Neural cell (in vitro differentiated cells): ENCODE results near the gene ZNF672. TPM values are rescaled to one million over a fixed set of nuclear protein-coding genes. Genes with fewer than 3 reads are reported as not detected.
A peak's percentile ranks its signal among the peaks of the same experiment; 100 is the strongest.

Experiments used
- H2AFZ ChIP-seq: fragments of 200-600, 300-800 bp; sonication (generic), shearing (Covaris generic); 2 replicates; pipeline ENCODE4 v1.6.0; 2014; ENCODE audit warnings: low read depth, mild to moderate bottlenecking, antibody characterized with exemption, low read length, moderate library complexity
- H3F3A ChIP-seq: fragments of 200-600 bp; shearing (Covaris generic); 2 replicates; pipeline ENCODE4 v1.6.1; 2016; ENCODE audit warnings: mild to moderate bottlenecking, moderate library complexity, mixed read lengths, antibody characterized with exemption, low read length; ENCODE audit not compliant: insufficient read depth, poor library complexity, severe bottlenecking
- H3K27ac ChIP-seq: fragments of 200-600, 300-800 bp; sonication (generic), shearing (Covaris generic); 2 replicates; pipeline ENCODE4 v1.5.1; 2014; ENCODE audit warnings: mild to moderate bottlenecking, low read length, moderate library complexity
- H3K27me3 ChIP-seq: fragments of 300-800, 200-600 bp; sonication (generic), shearing (Covaris generic); 2 replicates; pipeline ENCODE4 v1.6.0; 2014; ENCODE audit warnings: mild to moderate bottlenecking, low read depth, low read length, moderate library complexity; ENCODE audit not compliant: insufficient read depth
- H3K36me3 ChIP-seq: fragments of 300-800, 200-600 bp; sonication (generic), shearing (Covaris generic); 2 replicates; pipeline ENCODE4 v1.5.1; 2014; ENCODE audit warnings: mild to moderate bottlenecking, antibody characterized with exemption, low read length, moderate library complexity; ENCODE audit not compliant: insufficient read depth
- H3K4me2 ChIP-seq: fragments of 300-800, 200-600 bp; sonication (generic), shearing (Covaris generic); 2 replicates; pipeline ENCODE4 v1.6.0; 2014; ENCODE audit warnings: mild to moderate bottlenecking, low read length
- H3K4me3 ChIP-seq: fragments of 300-800, 200-600 bp; sonication (generic), shearing (Covaris generic); 2 replicates; pipeline ENCODE4 v1.5.1; 2014; ENCODE audit warnings: mild to moderate bottlenecking, low read length, moderate library complexity
- H3K79me2 ChIP-seq: fragments of 200-600 bp; shearing (Covaris generic); replicated peaks from 2 replicates; pipeline ENCODE4 v1.6.0; 2014; ENCODE audit warnings: mild to moderate bottlenecking, low read length, moderate library complexity; ENCODE audit not compliant: insufficient read depth
- H3K9ac ChIP-seq: fragments of 300-800, 200-600 bp; sonication (generic), shearing (Covaris generic); 2 replicates; pipeline ENCODE4 v1.6.1; 2016; ENCODE audit warnings: mild to moderate bottlenecking, low read length, mixed read lengths
- H3K9me2 ChIP-seq: fragments of 200-600 bp; shearing (Covaris generic); 2 replicates; pipeline ENCODE4 v1.6.1; 2016; ENCODE audit warnings: mild to moderate bottlenecking, low read length, mixed read lengths; ENCODE audit not compliant: insufficient read depth
- H3K9me3 ChIP-seq: fragments of 200-600, 300-800 bp; sonication (generic), shearing (Covaris generic); 2 replicates; pipeline ENCODE4 v1.6.1; 2016; ENCODE audit warnings: mild to moderate bottlenecking, mixed run types, low read length, moderate library complexity, mixed read lengths
- H4K20me1 ChIP-seq: fragments of 200-600 bp; shearing (Covaris generic); 2 replicates; pipeline ENCODE4 v1.6.1; 2016; ENCODE audit warnings: mild to moderate bottlenecking, mixed run types; ENCODE audit not compliant: insufficient read depth
- EP300 ChIP-seq: fragments of 450-650 bp; conservative IDR thresholded peaks from 2 replicates; pipeline ENCODE4 v1.6.1; 2014; ENCODE audit warnings: antibody characterized with exemption, mild to moderate bottlenecking, moderate library complexity; ENCODE audit not compliant: poor library complexity, severe bottlenecking
- EZH2 ChIP-seq: fragments of 200-600, 300-800 bp; shearing (Covaris generic), sonication (generic); IDR thresholded peaks from 2 replicates; pipeline ENCODE4 v1.6.1; 2014; ENCODE audit warnings: antibody characterized with exemption, low read length, borderline replicate concordance, mild to moderate bottlenecking; ENCODE audit not compliant: insufficient read depth, poor library complexity, severe bottlenecking
- MXI1 ChIP-seq: fragments of 450-650 bp; conservative IDR thresholded peaks from 2 replicates; pipeline ENCODE4 v1.6.1; 2014; ENCODE audit warnings: antibody characterized with exemption, mild to moderate bottlenecking; ENCODE audit not compliant: poor library complexity, severe bottlenecking
- POLR2AphosphoS5 ChIP-seq: IDR thresholded peaks from 2 replicates; pipeline ENCODE4 v1.6.1; 2012
- RAD21 ChIP-seq: fragments of 450-650 bp; conservative IDR thresholded peaks from 2 replicates; pipeline ENCODE4 v1.6.1; 2014; ENCODE audit warnings: antibody characterized with exemption, mild to moderate bottlenecking, moderate library complexity
- SMC3 ChIP-seq: fragments of 450-650 bp; conservative IDR thresholded peaks from 2 replicates; pipeline ENCODE4 v1.6.1; 2014; ENCODE audit warnings: antibody characterized with exemption, mild to moderate bottlenecking, moderate library complexity; ENCODE audit not compliant: poor library complexity
- TAF1 ChIP-seq: IDR thresholded peaks from 2 replicates; pipeline ENCODE4 v1.6.1; 2012; ENCODE audit warnings: low read depth
- polyA plus RNA-seq: library from polyadenylated mRNA; depleted of rRNA; stranded (reverse); fragments of >200 nt; gene quantifications from 2 replicates; pipeline ENCODE4 v1.2.3, GENCODE V29; 2014
- TF ChIP-seq, protein P1 (sequence below): fragments of 450-650 bp; IDR thresholded peaks from 2 replicates; pipeline ENCODE4 v1.5.1; 2014; ENCODE audit warnings: antibody characterized with exemption, mild to moderate bottlenecking, moderate library complexity; ENCODE audit not compliant: poor library complexity, severe bottlenecking
- TF ChIP-seq, protein P2 (sequence below): IDR thresholded peaks from 2 replicates; pipeline ENCODE4 v1.6.1; 2012; ENCODE audit warnings: borderline replicate concordance

The ZNF672 gene
- polyA plus RNA-seq, 1 donor from 2014 or later: 22.9 TPM

DNA sequence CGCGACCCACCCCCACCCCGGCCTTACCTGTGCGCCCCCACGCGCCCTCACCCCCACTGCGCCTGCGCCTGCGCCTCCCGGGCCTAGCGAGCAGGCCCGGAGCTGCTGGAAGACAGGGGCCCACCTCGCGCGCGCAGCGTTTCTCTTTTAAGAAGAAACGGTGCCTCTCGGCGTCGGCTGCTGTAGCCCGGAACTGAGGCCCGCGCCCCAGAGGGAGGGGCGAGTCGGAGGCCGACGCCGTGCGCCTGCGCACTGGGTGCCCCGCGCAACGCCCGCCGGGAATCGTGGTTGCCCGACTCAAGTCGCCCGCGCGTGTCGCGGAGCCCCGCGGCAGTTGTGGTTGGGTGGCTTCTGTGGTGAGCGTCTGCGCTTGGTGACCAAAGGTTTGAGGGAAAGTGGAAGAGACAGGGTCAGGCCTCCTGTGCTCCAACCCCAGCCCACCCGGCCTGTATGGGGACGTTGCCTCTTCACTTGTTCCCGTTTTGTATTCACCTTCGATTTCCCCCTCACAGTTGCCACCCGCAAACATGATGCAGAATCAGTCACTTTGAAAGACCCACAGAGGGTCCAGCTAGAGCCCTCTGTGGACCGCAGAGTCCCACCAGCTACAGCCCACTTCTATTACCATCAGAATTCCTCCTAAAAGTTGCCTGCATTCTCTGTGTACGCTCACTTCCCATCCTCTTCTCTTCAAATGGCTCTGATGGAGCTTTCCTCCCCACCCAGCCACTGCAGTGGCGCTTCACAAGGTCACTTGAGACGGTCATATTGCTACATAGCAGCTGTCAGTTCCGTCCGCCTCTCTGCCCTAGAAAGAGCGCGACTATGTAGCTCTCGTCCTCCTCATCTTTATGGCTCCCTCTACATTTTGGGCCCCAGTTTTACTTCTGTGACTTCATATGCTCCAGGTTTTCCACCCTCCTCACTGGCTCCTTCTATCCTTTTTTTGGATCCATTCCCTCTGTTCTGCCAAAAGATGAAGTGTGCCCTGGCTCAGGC lies 21.2 kb downstream of the ZNF672 start, which contains the start of gene ZNF692:
ZNF692 (minus strand) TSS at position 195 of the 999 bp plus-strand sequence. CDS start 776 bp downstream, outside the sequence.
- TF ChIP-seq POLR2AphosphoS5 (peak; percentile 63), MXI1 (peak; percentile 68), EP300 (peak; percentile 41), RAD21 (peak; percentile 12), EZH2 (no peak)
- Histone ChIP-seq H3K4me2 (peak within 1 kb of the TSS; percentile 88), H3K9ac (peak within 1 kb of the TSS; percentile 68), H2AFZ (peak within 1 kb of the TSS; percentile 80), H3K9me3 (no peaks in the 10 kb centered on the region), H3K9me2 (no peaks in the 10 kb centered on the region), H4K20me1 (no peaks in the 10 kb centered on the region), H3F3A (no peaks in the 10 kb centered on the region), H3K79me2 (no peaks in the 10 kb centered on the region), H3K27ac (peak within 1 kb of the TSS; percentile 77), H3K36me3 (no peaks in the 10 kb centered on the region), H3K27me3 (peaks cover 8% of the 10 kb centered on the region), H3K4me3 (peak within 1 kb of the TSS; percentile 70)

DNA sequence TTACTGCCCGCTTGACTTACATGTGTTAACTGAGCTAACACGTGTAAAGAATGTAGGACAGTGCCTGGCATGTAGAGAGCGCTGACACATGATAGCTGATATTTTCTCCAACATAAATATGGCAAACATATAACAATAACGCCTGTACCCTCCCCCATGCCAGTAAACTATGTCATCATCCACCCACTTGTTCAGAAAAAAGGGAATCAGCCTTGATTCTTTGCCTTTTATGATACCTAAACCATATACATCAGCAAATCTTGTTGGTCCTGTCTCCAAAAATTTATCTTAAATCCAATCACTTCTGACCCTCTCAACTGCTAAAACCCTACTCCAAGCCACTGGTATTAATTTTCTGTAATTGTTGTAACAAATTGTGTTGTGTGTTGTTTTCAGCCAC lies 22.0 kb downstream of the ZNF672 start:
- H3K4me2 ChIP-seq: no peak overlapping the region
- H3F3A ChIP-seq: no peaks in the 10 kb centered on the region
- H3K4me3 ChIP-seq: no peak overlapping the region
- no peaks in the 10 kb centered on the region for H3K79me2 ChIP-seq
- no peak overlapping the region for H3K9ac ChIP-seq
- no peaks in the 10 kb centered on the region for H3K9me2 ChIP-seq
- H3K9me3 ChIP-seq: no peaks in the 10 kb centered on the region
- H2AFZ ChIP-seq: no peak overlapping the region
- H3K27ac ChIP-seq: no peak overlapping the region
- H3K27me3 ChIP-seq: peaks cover 8% of the 10 kb centered on the region
- no peaks in the 10 kb centered on the region for H3K36me3 ChIP-seq
- no peak for TF ChIP-seq TAF1
- TF ChIP-seq, protein P1, sequence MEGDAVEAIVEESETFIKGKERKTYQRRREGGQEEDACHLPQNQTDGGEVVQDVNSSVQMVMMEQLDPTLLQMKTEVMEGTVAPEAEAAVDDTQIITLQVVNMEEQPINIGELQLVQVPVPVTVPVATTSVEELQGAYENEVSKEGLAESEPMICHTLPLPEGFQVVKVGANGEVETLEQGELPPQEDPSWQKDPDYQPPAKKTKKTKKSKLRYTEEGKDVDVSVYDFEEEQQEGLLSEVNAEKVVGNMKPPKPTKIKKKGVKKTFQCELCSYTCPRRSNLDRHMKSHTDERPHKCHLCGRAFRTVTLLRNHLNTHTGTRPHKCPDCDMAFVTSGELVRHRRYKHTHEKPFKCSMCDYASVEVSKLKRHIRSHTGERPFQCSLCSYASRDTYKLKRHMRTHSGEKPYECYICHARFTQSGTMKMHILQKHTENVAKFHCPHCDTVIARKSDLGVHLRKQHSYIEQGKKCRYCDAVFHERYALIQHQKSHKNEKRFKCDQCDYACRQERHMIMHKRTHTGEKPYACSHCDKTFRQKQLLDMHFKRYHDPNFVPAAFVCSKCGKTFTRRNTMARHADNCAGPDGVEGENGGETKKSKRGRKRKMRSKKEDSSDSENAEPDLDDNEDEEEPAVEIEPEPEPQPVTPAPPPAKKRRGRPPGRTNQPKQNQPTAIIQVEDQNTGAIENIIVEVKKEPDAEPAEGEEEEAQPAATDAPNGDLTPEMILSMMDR: no peak
- no peak for TF ChIP-seq EP300
- TF ChIP-seq, protein P2, sequence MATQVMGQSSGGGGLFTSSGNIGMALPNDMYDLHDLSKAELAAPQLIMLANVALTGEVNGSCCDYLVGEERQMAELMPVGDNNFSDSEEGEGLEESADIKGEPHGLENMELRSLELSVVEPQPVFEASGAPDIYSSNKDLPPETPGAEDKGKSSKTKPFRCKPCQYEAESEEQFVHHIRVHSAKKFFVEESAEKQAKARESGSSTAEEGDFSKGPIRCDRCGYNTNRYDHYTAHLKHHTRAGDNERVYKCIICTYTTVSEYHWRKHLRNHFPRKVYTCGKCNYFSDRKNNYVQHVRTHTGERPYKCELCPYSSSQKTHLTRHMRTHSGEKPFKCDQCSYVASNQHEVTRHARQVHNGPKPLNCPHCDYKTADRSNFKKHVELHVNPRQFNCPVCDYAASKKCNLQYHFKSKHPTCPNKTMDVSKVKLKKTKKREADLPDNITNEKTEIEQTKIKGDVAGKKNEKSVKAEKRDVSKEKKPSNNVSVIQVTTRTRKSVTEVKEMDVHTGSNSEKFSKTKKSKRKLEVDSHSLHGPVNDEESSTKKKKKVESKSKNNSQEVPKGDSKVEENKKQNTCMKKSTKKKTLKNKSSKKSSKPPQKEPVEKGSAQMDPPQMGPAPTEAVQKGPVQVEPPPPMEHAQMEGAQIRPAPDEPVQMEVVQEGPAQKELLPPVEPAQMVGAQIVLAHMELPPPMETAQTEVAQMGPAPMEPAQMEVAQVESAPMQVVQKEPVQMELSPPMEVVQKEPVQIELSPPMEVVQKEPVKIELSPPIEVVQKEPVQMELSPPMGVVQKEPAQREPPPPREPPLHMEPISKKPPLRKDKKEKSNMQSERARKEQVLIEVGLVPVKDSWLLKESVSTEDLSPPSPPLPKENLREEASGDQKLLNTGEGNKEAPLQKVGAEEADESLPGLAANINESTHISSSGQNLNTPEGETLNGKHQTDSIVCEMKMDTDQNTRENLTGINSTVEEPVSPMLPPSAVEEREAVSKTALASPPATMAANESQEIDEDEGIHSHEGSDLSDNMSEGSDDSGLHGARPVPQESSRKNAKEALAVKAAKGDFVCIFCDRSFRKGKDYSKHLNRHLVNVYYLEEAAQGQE: no peak
- TF ChIP-seq RAD21: no peak
- TF ChIP-seq SMC3: no peak
- TF ChIP-seq MXI1: no peak
- TF ChIP-seq POLR2AphosphoS5: no peak
- H4K20me1 ChIP-seq: no peaks in the 10 kb centered on the region
